Fibroblast of mammary gland (primary cell): ENCODE results near the gene GEMIN8.

Experiments used
- DNase-seq: peaks from one replicate; pipeline ENCODE4 v3.0.0-alpha.2; 2010; ENCODE audit warnings: low read depth
- H3K4me3 ChIP-seq: 2 replicates; pipeline ENCODE4 v1.5.1; 2011; ENCODE audit warnings: low read depth, mild to moderate bottlenecking, low read length, moderate library complexity; ENCODE audit not compliant: control insufficient read depth
- CTCF ChIP-seq: conservative IDR thresholded peaks from 2 replicates; pipeline ENCODE4 v1.5.1; 2011; ENCODE audit warnings: low read depth, low read length, inconsistent platforms; ENCODE audit not compliant: control insufficient read depth, insufficient read depth

GEMIN8 gene

GRCh38 chrX:14032406-14032805 is 2.7 kb upstream of the GEMIN8 start:
- peak; percentile 70 for TF ChIP-seq CTCF
- H3K4me3 ChIP-seq: no peak overlapping the region
- peak; percentile 71 for DNase-seq

GRCh38 chrX:14030174-14030530 is 460 bp upstream of the GEMIN8 start:
- TF ChIP-seq CTCF: no peak
- DNase-seq: peak; percentile 69

DNA sequence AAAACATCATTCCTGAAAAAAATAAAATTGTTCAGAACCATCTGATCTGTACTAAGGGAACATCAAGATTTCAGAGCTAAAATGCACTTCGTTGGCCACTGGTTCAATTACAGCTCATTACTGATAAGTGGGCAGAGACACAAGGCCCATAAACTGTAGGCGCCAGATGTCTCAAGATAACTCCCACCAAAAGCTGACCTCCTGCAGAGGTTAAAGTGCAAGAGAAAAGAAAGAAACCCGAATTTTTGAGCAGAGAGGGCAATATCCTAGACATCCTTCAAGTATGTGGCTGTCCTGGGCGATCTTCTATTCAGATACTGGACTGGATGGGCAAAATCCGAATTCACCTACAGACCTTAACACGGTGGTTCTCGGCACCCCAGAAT is 660 bp downstream of the GEMIN8 start:
- peak overlapping the region; percentile 60 for H3K4me3 ChIP-seq
- DNase-seq: peak; percentile 36
- no peak for TF ChIP-seq CTCF

More at GRCh38 chrX:14030174-14030530, 460 bp upstream of the GEMIN8 start:
- H3K4me3 ChIP-seq: peak overlapping the region; percentile 60

DNA sequence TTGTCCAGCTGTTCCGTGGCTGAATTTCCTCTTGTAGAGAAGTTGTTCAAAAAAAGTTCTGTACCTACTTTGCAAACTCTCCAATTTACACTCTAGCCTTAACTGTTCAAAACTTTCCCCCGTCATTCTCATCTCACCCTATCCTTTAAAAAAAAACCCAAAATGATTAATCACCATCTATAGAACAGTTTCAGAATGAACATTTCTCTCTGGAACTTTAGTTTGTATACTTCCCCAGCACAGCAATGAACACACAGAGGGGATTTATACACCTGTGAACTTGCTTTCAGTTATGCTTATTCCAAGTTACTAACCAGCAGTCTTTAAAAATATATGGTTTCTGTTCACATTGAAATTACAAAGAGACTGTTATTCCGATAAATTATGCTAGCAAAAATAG is 1.2 kb downstream of the GEMIN8 start:
- TF ChIP-seq CTCF: no peak

DNA sequence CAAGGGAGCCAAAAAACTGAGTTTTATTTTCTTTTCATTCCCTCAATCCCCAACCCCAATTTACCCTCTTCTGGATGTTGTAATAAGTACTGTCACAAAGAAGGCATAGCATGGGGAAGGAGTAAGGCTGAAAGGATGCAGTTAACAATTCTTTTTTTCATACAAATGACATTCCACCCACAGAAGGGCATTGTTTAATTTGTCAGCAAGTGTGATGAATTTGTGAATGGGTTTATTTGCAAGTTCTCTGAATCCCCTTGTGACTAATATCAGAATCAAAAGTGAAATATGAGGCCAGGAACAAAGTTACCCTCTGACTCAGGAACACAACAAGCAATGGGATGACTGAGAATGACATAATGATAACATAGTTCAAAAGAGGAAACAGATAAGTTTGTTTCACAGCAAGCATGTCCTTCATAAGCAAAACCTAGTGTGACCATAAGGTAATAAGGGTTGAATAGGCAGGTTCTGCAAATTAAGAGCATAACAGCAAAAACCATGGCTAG is 2.1 kb downstream of the GEMIN8 start:
- H3K4me3 ChIP-seq: no peak overlapping the region
- DNase-seq: peak; percentile 96
- TF ChIP-seq CTCF: no peak

More for the DNA sequence above, 1.2 kb downstream of the GEMIN8 start:
- DNase-seq: peak; percentile 20
- H3K4me3 ChIP-seq: no peak overlapping the region

DNA sequence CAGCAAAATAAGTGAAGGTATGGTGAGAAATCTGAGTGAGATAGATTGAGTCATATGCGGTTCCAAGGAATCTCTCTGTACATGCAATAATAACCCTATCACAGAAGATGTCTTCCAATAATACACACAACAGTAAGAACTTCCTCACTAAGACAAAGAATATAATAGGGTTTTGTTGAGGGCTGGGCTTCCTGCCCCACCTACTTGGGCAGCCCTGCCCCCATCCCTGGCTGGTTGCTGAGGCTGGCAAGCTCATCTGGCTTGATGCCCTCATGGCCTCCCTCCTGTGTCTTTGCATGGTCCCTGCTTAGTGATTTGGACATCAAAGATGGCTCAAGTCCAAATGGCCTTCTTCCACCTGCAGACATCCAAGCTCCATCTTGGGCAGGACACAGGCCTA is 2.7 kb downstream of the GEMIN8 start:
- DNase-seq: peak; percentile 73
- TF ChIP-seq CTCF: no peak
- no peak overlapping the region for H3K4me3 ChIP-seq

- no peak for TF ChIP-seq CTCF
- no peak overlapping the region for H3K4me3 ChIP-seq
- DNase-seq: no peak
Measured at GRCh38 chrX:14026121-14026520, 3.6 kb downstream of the GEMIN8 start.
